Fibroblast of mammary gland (primary cell): ENCODE measurements around the gene S100A16.
"Not testable (repeated sequence)": the region's sequence is repeated elsewhere in the genome, so short reads cannot be mapped to it uniquely, and the experiment has no call there.

Experiments used
- DNase-seq: peaks from one replicate; pipeline ENCODE4 v3.0.0-alpha.2; 2010; ENCODE audit warnings: low read depth
- H3K4me3 ChIP-seq: 2 replicates; pipeline ENCODE4 v1.5.1; 2011; ENCODE audit warnings: low read depth, mild to moderate bottlenecking, low read length, moderate library complexity; ENCODE audit not compliant: control insufficient read depth
- CTCF ChIP-seq: conservative IDR thresholded peaks from 2 replicates; pipeline ENCODE4 v1.5.1; 2011; ENCODE audit warnings: low read depth, low read length, inconsistent platforms; ENCODE audit not compliant: control insufficient read depth, insufficient read depth

The S100A16 gene

GRCh38 chr1:153583976-153584375, 29.0 kb downstream of the S100A16 start:
- H3K4me3 ChIP-seq = no peak overlapping the region
- TF ChIP-seq CTCF = no peak
- peak; percentile 32 for DNase-seq

- not testable (repeated sequence) for DNase-seq, H3K4me3 ChIP-seq
These were observed 29.4 kb downstream of the S100A16 start for GRCh38 chr1:153583514-153583913.

- not testable (repeated sequence) for H3K4me3 ChIP-seq, DNase-seq
These were observed 30.1 kb downstream of the S100A16 start for GRCh38 chr1:153582836-153583235.

GRCh38 chr1:153578936-153579335, 34.0 kb downstream of the S100A16 start:
- no peak overlapping the region for H3K4me3 ChIP-seq
- TF ChIP-seq CTCF = no peak
- no peak for DNase-seq

GRCh38 chr1:153578490-153578889, 34.4 kb downstream of the S100A16 start:
- no peak for DNase-seq
- H3K4me3 ChIP-seq = no peak overlapping the region
- no peak for TF ChIP-seq CTCF

- no peak for TF ChIP-seq CTCF
- H3K4me3 ChIP-seq = no peak overlapping the region
- DNase-seq = no peak
These were observed 35.3 kb downstream of the S100A16 start for GRCh38 chr1:153577624-153578051.

- no peak for TF ChIP-seq CTCF
- no peak for DNase-seq
- H3K4me3 ChIP-seq = no peak overlapping the region
These were observed 35.8 kb downstream of the S100A16 start for GRCh38 chr1:153577138-153577537.

- not testable (repeated sequence) for DNase-seq, H3K4me3 ChIP-seq
These were observed 37.4 kb downstream of the S100A16 start for GRCh38 chr1:153575497-153575896.

GRCh38 chr1:153575081-153575491, 37.9 kb downstream of the S100A16 start:
- not testable (repeated sequence) for DNase-seq, H3K4me3 ChIP-seq
